Lower lobe of right lung (tissue), 2 donors: ENCODE measurements around the gene SLC12A6. TPM values are rescaled to one million over a fixed set of nuclear protein-coding genes. Genes with fewer than 3 reads are reported as not detected.

Experiments
- ATAC-seq, 2 donors: fragments of 200-7000 bp; cut with Tn5 transposase; one replicate each; pipeline ENCODE4 v1.9.1; 2020 to 2022; ENCODE audit warnings: mild to moderate bottlenecking in 2 of 2, moderate library complexity in 2 of 2
- DNase-seq: peaks from one replicate; pipeline ENCODE4 v3.0.0-alpha.2; 2020
- H3K27ac ChIP-seq: fragments of 200-600 bp; one replicate; pipeline ENCODE4 v1.8.0; 2022
- H3K27me3 ChIP-seq: fragments of 200-600 bp; one replicate; pipeline ENCODE4 v1.8.0; 2022; ENCODE audit warnings: low read depth
- H3K36me3 ChIP-seq: fragments of 200-600 bp; one replicate; pipeline ENCODE4 v1.8.0; 2022; ENCODE audit warnings: mild to moderate bottlenecking
- H3K4me1 ChIP-seq: fragments of 200-600 bp; one replicate; pipeline ENCODE4 v1.8.0; 2022
- H3K4me3 ChIP-seq: fragments of 200-600 bp; one replicate; pipeline ENCODE4 v1.8.0; 2022; ENCODE audit warnings: mild to moderate bottlenecking
- H3K9me3 ChIP-seq: fragments of 200-600 bp; one replicate; pipeline ENCODE4 v1.8.0; 2022
- intact Hi-C: fragments of 100-400 bp; cut with DNase I; formaldehyde crosslinking; loops from one replicate; pipeline ENCODE4 v1.11.0; 2022
- total RNA-seq: library from RNA; stranded (reverse); fragmentation: NEBNext Ultra II Directional; extraction: Animal tissue kit (Norgen Biotek cat#: 25700); gene quantifications from one replicate; pipeline ENCODE4 v1.2.1, GENCODE V29; 2021
- TF ChIP-seq, protein P1 (sequence below): fragments of 200-600 bp; IDR thresholded peaks from one replicate; pipeline ENCODE4 v1.8.0; 2022; ENCODE audit warnings: antibody characterized with exemption, mild to moderate bottlenecking
- donor health status: DM: no; HTN: yes; CAD: no; lungs with severe emphysema.

The SLC12A6 gene
- total RNA-seq, 1 donor from 2014 or later = 59.7 TPM

- DNase-seq = no peak
- H3K27ac ChIP-seq = peak overlapping the region; percentile 4
- intact Hi-C loops = no loop called here
Observed at GRCh38 chr15:34365091-34365825, 27.7 kb upstream of the SLC12A6 start.

DNA sequence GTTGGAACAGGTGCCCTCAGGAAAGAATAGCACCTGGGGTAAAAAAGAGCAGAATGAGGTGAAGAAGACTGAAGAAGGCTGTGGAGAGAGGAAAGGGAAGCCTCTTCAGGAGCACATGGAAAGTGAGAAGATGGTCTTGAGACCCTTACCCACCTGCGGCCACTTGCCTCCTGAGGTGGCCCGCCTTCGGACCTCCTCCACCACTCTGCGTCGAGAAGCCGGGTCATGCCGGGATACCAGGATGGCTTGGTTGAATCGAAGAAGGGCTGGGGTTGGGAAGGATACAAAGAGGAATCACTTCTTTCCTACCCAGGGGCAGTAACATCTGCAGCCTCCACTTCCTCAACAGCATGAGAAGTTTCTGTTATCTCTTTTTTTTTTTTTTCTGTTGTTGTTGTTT lies 26.5 kb upstream of the SLC12A6 start:
- no peak overlapping the region for H3K4me3 ChIP-seq
- peaks cover 18% of the 10 kb centered on the region for H3K4me1 ChIP-seq
- intact Hi-C loops = no loop called here
- TF ChIP-seq, protein P1, sequence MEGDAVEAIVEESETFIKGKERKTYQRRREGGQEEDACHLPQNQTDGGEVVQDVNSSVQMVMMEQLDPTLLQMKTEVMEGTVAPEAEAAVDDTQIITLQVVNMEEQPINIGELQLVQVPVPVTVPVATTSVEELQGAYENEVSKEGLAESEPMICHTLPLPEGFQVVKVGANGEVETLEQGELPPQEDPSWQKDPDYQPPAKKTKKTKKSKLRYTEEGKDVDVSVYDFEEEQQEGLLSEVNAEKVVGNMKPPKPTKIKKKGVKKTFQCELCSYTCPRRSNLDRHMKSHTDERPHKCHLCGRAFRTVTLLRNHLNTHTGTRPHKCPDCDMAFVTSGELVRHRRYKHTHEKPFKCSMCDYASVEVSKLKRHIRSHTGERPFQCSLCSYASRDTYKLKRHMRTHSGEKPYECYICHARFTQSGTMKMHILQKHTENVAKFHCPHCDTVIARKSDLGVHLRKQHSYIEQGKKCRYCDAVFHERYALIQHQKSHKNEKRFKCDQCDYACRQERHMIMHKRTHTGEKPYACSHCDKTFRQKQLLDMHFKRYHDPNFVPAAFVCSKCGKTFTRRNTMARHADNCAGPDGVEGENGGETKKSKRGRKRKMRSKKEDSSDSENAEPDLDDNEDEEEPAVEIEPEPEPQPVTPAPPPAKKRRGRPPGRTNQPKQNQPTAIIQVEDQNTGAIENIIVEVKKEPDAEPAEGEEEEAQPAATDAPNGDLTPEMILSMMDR = no peak
- no peaks in the 10 kb centered on the region for H3K27me3 ChIP-seq
- H3K9me3 ChIP-seq = no peaks in the 10 kb centered on the region
- no peak for ATAC-seq
- H3K27ac ChIP-seq = no peak overlapping the region
- H3K36me3 ChIP-seq = peaks cover 34% of the 10 kb centered on the region
- no peak for DNase-seq

More at GRCh38 chr15:34365091-34365825, 27.7 kb upstream of the SLC12A6 start:
- Histone ChIP-seq H3K9me3 (no peaks in the 10 kb centered on the region), H3K4me3 (no peak overlapping the region), H3K4me1 (peaks cover 18% of the 10 kb centered on the region), H3K36me3 (peaks cover 22% of the 10 kb centered on the region), H3K27me3 (no peaks in the 10 kb centered on the region)
- ATAC-seq = no peak
- TF ChIP-seq, protein P1 = no peak

DNA sequence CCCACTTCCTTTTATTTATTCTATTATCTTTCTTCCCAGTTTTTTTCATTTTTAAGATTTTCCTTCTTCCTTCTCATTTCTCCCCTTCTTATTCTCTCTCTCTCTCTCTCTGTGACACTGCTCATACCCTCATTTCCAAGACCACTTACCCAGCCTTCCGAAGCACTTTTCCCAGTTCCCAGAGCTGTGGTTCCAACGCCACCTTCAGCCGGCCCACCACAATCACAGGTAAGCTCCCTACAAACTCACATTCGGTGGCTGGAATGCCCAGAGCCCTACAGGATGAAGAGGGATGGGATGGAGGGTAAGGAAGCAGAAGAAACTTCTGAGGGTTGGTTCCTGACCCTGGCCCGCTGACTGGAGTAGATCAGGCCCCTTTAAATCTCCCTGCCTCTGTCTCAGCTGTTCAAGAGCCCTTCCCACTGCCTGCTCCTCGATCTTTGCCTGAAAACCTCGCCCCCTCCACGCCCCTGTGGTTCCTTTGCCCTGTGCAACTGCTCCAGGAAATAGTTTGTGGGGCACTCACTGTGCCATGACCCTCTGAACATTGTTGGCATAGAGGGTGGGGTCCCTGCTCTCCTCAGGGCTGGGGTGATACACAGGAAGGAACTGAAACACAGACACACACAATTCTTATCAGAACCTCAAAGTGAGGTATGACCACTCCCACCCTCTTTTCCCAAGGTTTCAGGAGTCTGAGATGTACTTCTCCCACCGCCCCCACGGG lies 24.6 kb upstream of the SLC12A6 start:
- DNase-seq (no peak), ATAC-seq (no peak)
- Histone ChIP-seq H3K4me3 (no peak overlapping the region), H3K4me1 (peaks cover 11% of the 10 kb centered on the region), H3K9me3 (no peaks in the 10 kb centered on the region), H3K27ac (no peak overlapping the region), H3K27me3 (no peaks in the 10 kb centered on the region), H3K36me3 (peaks cover 52% of the 10 kb centered on the region)
- intact Hi-C loops = no loop called here
- TF ChIP-seq, protein P1 = no peak

GRCh38 chr15:34361278-34361677 lies 23.7 kb upstream of the SLC12A6 start:
- H3K27me3 ChIP-seq = no peaks in the 10 kb centered on the region
- intact Hi-C loops = no loop called here
- TF ChIP-seq, protein P1 = no peak
- H3K27ac ChIP-seq = no peak overlapping the region
- H3K4me3 ChIP-seq = no peak overlapping the region
- H3K36me3 ChIP-seq = peaks cover 60% of the 10 kb centered on the region
- ATAC-seq (no peak), DNase-seq (no peak)
- no peaks in the 10 kb centered on the region for H3K9me3 ChIP-seq
- H3K4me1 ChIP-seq = peaks cover 11% of the 10 kb centered on the region

DNA sequence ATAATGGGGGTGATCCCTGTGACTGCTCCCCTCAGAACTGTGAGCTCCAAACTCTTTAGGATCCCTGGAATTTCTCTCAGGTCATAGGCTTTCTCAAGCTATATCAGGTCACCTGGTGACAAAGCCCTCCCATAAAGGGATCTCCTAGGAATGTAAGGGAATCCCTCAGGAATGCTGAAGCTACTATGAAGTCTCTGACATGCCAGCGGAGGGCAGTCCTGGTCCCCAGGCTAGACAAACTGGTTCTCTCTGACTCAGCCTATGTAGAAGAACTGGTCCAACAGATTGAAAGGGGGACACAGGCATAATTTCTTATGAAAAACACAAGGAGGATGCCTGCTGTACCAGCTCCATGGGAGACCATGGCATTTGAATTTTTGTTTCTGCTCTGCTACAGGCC lies 22.7 kb upstream of the SLC12A6 start:
- Histone ChIP-seq H3K36me3 (peaks cover 70% of the 10 kb centered on the region), H3K4me3 (no peak overlapping the region), H3K4me1 (peaks cover 1% of the 10 kb centered on the region), H3K27me3 (no peaks in the 10 kb centered on the region), H3K27ac (no peak overlapping the region), H3K9me3 (no peaks in the 10 kb centered on the region)
- intact Hi-C loops = no loop called here
- DNase-seq (no peak), ATAC-seq (peak in 1 of 2 donors; percentile 29)
- TF ChIP-seq, protein P1 = no peak
